ENCODE results near the gene MOSPD3. TPM values are rescaled to one million over a fixed set of nuclear protein-coding genes. Genes with fewer than 3 reads are reported as not detected.

The MOSPD3 gene
- total and polyA plus RNA-seq, 10 of the 15 experiments (the other 5 are each of a cell fraction or from before 2014, with no cell fraction given) = 0.61 to 13.6 (median 4.1) TPM

DNA sequence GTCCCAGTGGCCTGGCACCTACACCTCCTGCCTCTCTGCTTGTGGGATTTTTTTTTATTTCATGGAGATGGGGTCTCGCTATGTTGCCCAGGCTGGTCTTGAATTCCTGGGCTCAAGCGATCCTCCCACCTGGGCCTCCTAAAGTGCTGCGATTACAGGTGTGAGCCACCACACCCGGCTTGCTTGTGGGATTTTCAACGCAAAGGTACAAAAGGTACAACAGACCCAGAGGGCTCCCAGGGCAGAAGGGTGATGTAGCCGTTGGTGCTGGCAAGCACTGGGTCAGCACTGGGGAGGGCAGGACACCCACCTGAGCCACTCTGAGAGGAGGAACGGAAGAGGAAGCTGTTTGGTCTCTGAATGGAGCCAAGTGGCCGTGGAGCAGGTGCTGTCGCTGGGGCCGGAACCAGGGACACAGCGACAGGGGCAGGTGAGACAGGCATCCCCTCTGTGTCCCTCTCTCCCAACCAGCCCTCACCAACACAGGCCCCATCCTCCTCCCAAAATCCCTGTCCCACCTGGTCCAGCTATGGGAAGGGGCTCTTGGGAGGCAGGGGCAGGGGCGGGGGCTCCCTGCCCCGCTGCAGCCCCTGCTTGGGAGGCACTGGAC is 35.9 kb upstream of the MOSPD3 start (continued):
- TF ChIP-seq MTA3 (IDR thresholded peaks at IDR 0.05; ENCODE audit: borderline replicate concordance, low read length) (no peak), EP300 (IDR thresholded peaks at IDR 0.05; ENCODE audit: borderline replicate concordance in 1 of 2, control insufficient read depth in 1 of 2, low read depth in 2 of 2, low read length in 2 of 2) (no peak), WRNIP1 (IDR thresholded peaks at IDR 0.05; ENCODE audit: borderline replicate concordance, low read depth, low read length) (no peak), MYB (IDR thresholded peaks at IDR 0.05; ENCODE audit: borderline replicate concordance, low read depth, low read length) (no peak), FOS (IDR thresholded peaks at IDR 0.05; ENCODE audit: borderline replicate concordance, extremely low read depth, insufficient read length) (no peak), JUNB (IDR thresholded peaks at IDR 0.05) (no peak), ZNF24 (IDR thresholded peaks at IDR 0.05) (no peak)
- TF ChIP-seq, protein P1, sequence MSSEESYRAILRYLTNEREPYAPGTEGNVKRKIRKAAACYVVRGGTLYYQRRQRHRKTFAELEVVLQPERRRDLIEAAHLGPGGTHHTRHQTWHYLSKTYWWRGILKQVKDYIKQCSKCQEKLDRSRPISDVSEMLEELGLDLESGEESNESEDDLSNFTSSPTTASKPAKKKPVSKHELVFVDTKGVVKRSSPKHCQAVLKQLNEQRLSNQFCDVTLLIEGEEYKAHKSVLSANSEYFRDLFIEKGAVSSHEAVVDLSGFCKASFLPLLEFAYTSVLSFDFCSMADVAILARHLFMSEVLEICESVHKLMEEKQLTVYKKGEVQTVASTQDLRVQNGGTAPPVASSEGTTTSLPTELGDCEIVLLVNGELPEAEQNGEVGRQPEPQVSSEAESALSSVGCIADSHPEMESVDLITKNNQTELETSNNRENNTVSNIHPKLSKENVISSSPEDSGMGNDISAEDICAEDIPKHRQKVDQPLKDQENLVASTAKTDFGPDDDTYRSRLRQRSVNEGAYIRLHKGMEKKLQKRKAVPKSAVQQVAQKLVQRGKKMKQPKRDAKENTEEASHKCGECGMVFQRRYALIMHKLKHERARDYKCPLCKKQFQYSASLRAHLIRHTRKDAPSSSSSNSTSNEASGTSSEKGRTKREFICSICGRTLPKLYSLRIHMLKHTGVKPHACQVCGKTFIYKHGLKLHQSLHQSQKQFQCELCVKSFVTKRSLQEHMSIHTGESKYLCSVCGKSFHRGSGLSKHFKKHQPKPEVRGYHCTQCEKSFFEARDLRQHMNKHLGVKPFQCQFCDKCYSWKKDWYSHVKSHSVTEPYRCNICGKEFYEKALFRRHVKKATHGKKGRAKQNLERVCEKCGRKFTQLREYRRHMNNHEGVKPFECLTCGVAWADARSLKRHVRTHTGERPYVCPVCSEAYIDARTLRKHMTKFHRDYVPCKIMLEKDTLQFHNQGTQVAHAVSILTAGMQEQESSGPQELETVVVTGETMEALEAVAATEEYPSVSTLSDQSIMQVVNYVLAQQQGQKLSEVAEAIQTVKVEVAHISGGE (CRISPR knock-in tag; IDR thresholded peaks at IDR 0.05) = no peak

DNA sequence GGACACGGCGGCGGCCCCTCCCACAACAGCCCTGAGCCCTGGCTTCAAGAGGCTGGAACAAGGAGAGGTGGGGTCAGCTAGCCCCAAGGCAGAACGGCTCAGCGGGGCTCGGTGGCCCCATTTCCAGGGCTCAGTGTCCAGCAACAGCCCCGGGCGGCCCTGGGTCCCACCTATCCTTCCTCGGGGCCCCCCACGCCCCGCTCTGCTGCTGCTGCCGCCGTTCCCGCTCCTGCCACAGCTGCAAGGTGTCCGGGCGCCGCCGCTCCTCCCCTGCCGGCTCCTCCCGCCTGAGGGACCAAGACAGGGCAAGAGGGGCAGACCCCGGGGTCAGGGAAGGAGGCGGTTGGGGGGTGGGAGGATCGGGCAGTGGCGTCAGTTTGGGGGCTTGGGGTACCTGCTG is 35.2 kb upstream of the MOSPD3 start:
- POLR2A ChIA-PET = no interaction called here
- Histone ChIP-seq H3K4me2 (ENCODE audit: control insufficient read depth, insufficient read depth) (no peak overlapping the region), H2AFZ (ENCODE audit: control insufficient read depth, low read depth, low read length) (no peak overlapping the region), H3K27ac (ENCODE audit: control insufficient read depth, insufficient read depth) (no peak overlapping the region), H4K20me1 (ENCODE audit: control insufficient read depth, insufficient read depth) (no peaks in the 10 kb centered on the region), H3K79me2 (ENCODE audit: control insufficient read depth, insufficient read depth, low read length) (no peaks in the 10 kb centered on the region), H3K4me1 (ENCODE audit: control insufficient read depth, insufficient read depth, low read length) (no peaks in the 10 kb centered on the region), H3K4me3 (no peak overlapping the region), H3K9ac (ENCODE audit: control insufficient read depth, insufficient read depth, low read length) (no peak overlapping the region), H3K36me3 (ENCODE audit: control insufficient read depth in 2 of 2, insufficient read depth in 2 of 2, low read length in 1 of 2) (peaks cover 11 to 20% of the 10 kb centered on the region in 2 experiments), H3K9me3 (replicated peaks; ENCODE audit: control insufficient read depth, insufficient read depth, low read length) (no peaks in the 10 kb centered on the region), H3K27me3 (replicated peaks in 1 of 2; ENCODE audit: control insufficient read depth in 2 of 2, insufficient read depth in 2 of 2, low read length in 1 of 2) (no peaks in the 10 kb centered on the region)
- no peak for ATAC-seq
- CTCF ChIA-PET = interaction anchor here (1.2 to 1.8 kb wide), 2 partner anchors 12 to 14 kb away, joined by 3 to 7 read pairs; no protein-coding TSS in a partner anchor
- intact Hi-C loops (cut with micrococcal nuclease; ENCODE audit: unreplicated experiment) (no loop called here), in situ Hi-C loops (cut with MboI) (no loop called here)
- DNase-seq (ENCODE audit: low read depth, low spot score) = no peak
- 99% methylated on average over 10 of the region's 24 CpGs for WGBS (ENCODE audit: insufficient coverage, insufficient replicate concordance, low lambda C conversion rate, missing lambda C conversion rate)
- RAD21 ChIA-PET (ENCODE audit: unreplicated experiment) = no interaction called here
- FAIRE-seq = no peak
- no TSS peak for BruUV-seq (replicated peaks)
- SMC1A ChIA-PET (ENCODE audit: uncharacterized antibody, unreplicated experiment) = no interaction called here
- no peak for TF ChIP-seq SMC3 (IDR thresholded peaks at IDR 0.05; ENCODE audit: borderline replicate concordance, low read length)
- TF ChIP-seq KLF5 (IDR thresholded peaks at IDR 0.05; ENCODE audit: partially characterized antibody) = no peak
- no peak for TF ChIP-seq CBX3 (IDR thresholded peaks at IDR 0.05; ENCODE audit: borderline replicate concordance, low read depth)
- no peak for TF ChIP-seq RUNX3 (IDR thresholded peaks at IDR 0.05; ENCODE audit: low read length)
- TF ChIP-seq SREBF1 (IDR thresholded peaks at IDR 0.05; ENCODE audit: low read length) = no peak
- TF ChIP-seq, protein P2, sequence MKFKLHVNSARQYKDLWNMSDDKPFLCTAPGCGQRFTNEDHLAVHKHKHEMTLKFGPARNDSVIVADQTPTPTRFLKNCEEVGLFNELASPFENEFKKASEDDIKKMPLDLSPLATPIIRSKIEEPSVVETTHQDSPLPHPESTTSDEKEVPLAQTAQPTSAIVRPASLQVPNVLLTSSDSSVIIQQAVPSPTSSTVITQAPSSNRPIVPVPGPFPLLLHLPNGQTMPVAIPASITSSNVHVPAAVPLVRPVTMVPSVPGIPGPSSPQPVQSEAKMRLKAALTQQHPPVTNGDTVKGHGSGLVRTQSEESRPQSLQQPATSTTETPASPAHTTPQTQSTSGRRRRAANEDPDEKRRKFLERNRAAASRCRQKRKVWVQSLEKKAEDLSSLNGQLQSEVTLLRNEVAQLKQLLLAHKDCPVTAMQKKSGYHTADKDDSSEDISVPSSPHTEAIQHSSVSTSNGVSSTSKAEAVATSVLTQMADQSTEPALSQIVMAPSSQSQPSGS (IDR thresholded peaks at IDR 0.05; ENCODE audit: low read length) = no peak
- TF ChIP-seq JUNB (IDR thresholded peaks at IDR 0.05) = no peak
- no peak for TF ChIP-seq ZZZ3 (IDR thresholded peaks at IDR 0.05; ENCODE audit: control insufficient read depth, insufficient read length, low read depth)
- no peak for TF ChIP-seq POLR2AphosphoS5 (IDR thresholded peaks at IDR 0.05; ENCODE audit: low read length)
- TF ChIP-seq IKZF2 (IDR thresholded peaks at IDR 0.05) = no peak
- TF ChIP-seq, protein P3, sequence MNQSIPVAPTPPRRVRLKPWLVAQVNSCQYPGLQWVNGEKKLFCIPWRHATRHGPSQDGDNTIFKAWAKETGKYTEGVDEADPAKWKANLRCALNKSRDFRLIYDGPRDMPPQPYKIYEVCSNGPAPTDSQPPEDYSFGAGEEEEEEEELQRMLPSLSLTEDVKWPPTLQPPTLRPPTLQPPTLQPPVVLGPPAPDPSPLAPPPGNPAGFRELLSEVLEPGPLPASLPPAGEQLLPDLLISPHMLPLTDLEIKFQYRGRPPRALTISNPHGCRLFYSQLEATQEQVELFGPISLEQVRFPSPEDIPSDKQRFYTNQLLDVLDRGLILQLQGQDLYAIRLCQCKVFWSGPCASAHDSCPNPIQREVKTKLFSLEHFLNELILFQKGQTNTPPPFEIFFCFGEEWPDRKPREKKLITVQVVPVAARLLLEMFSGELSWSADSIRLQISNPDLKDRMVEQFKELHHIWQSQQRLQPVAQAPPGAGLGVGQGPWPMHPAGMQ (IDR thresholded peaks at IDR 0.05; ENCODE audit: borderline replicate concordance) = no peak
- no peak for TF ChIP-seq NR2C1 (IDR thresholded peaks at IDR 0.05)
